Stimulated activated naive B cell treated with anti-CD40 and anti-IgM and Interleukin-4, amounts not matched to agents 10 μg/mL and 1 μg/mL and 100 μg/mL, for 72 hours (primary cell): Measurements from ENCODE around the gene FILIP1.

Experiments
- ATAC-seq, 2 donors: fragments of 150-1000 bp; cut with Tn5 transposase; replicated peaks; 2 replicates each; pipeline ENCODE4 v1.10.0; 2021; ENCODE audit warnings: moderate library complexity in 1 of 2
- DNase-seq: peaks from one replicate; pipeline ENCODE4 v3.0.0; 2021
- H3K27ac Mint-ChIP-seq: one replicate; pipeline ENCODE4 v1.8.0; 2022; ENCODE audit warnings: mild to moderate bottlenecking, mixed read lengths
- H3K27me3 Mint-ChIP-seq, 2 donors: one replicate each; pipeline ENCODE4 v1.8.0; 2022; ENCODE audit warnings: mixed read lengths in 2 of 2
- H3K36me3 Mint-ChIP-seq, 2 donors: one replicate each; pipeline ENCODE4 v1.8.0; 2022; ENCODE audit warnings: mixed read lengths in 2 of 2, mild to moderate bottlenecking in 1 of 2
- H3K4me1 Mint-ChIP-seq, 2 donors: one replicate each; pipeline ENCODE4 v1.8.0; 2022; ENCODE audit warnings: mixed read lengths in 2 of 2, mild to moderate bottlenecking in 1 of 2
- H3K4me3 Mint-ChIP-seq, 2 donors: one replicate each; pipeline ENCODE4 v1.8.0; 2022; ENCODE audit warnings: mild to moderate bottlenecking in 2 of 2, mixed read lengths in 2 of 2, moderate library complexity in 1 of 2
- H3K9me3 Mint-ChIP-seq, 2 donors: one replicate each; pipeline ENCODE4 v1.8.0; 2022; ENCODE audit warnings: mixed read lengths in 2 of 2, mild to moderate bottlenecking in 1 of 2

The FILIP1 gene

DNA sequence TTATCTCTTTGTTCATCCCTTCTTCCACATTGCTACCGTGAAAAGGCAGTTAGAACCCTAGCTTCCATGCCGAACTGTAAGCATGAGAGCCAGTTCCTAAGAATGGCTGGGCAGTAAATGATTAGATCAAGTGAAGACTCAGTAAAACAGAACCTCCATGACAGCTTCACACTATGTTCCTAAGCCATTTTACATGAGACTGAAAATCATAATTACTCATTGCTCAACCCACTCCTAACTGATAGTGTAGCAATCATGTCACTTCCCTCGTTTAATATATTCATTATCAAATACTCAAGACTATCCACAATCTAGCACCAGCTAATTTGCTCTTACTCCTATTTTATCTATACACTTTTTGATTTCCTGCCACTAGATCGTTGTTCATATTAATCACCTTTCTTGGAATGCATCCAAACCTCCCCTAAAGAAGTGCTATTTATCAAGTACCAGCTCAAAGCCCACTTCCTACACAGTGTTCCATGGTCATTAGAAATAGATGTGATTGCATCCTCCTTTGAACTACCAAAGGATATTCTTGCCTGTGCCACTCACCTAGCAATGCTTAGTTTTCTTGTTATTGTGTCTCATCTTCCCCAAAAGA, 215.0 kb downstream of the FILIP1 start:
- DNase-seq (no peak), ATAC-seq (no peak)
- no peaks in the 10 kb centered on the region for H3K27me3 Mint-ChIP-seq
- peaks cover 14 to 33% of the 10 kb centered on the region in 2 donors for H3K36me3 Mint-ChIP-seq
- H3K4me1 Mint-ChIP-seq: peaks cover 31 to 66% of the 10 kb centered on the region in 2 donors
- no peak overlapping the region for H3K4me3 Mint-ChIP-seq
- H3K27ac Mint-ChIP-seq: no peak overlapping the region
- H3K9me3 Mint-ChIP-seq: no peaks in the 10 kb centered on the region

DNA sequence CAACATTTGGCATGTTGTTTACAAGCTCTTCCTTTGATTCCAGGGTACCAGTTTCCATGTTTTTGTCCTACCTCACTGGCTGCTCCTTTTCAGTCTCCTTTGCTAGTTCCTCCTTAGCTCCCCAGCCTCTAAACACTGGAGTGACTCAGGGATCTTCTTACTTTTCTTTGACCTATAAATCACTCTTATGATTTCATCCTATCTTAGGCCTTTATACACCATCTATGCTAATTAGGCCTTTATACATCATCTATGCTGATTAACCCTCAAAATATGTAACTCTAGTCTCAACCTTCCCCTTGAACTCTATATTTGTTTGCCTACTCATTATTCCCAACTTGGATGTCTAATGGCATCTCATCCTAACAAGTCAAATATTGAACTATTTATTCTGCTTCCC, 218.5 kb downstream of the FILIP1 start:
- DNase-seq: no peak
- H3K4me1 Mint-ChIP-seq: peaks cover 39 to 73% of the 10 kb centered on the region in 2 donors
- H3K27me3 Mint-ChIP-seq: no peaks in the 10 kb centered on the region
- ATAC-seq: no peak
- H3K9me3 Mint-ChIP-seq: peaks cover 0 to 3% of the 10 kb centered on the region in 2 donors
- no peak overlapping the region for H3K27ac Mint-ChIP-seq
- peaks cover 33 to 59% of the 10 kb centered on the region in 2 donors for H3K36me3 Mint-ChIP-seq
- no peak overlapping the region for H3K4me3 Mint-ChIP-seq

DNA sequence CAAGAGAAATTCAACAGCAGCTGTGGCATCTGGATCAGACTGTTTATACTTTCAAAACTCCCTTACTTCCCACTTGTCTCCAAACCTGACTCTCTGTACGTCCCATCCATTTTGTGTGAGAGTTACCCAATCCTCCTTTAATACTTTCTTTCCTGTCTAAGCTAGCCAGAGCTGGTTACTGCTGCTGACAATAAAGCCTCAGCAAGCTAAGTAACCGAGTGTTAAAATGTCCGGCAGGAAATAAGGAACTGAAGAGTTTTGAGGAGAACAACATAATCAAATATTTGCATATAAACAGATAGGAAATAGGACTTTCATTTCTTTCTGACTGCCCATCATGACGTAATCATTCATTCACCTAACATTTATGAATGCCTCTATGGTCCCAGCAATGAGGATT, 220.6 kb downstream of the FILIP1 start:
- peak; percentile 36 to 46 for ATAC-seq
- no peaks in the 10 kb centered on the region for H3K27me3 Mint-ChIP-seq
- no peak for DNase-seq
- H3K4me3 Mint-ChIP-seq: peak overlapping the region in 1 of 2 donors; percentile 36
- H3K4me1 Mint-ChIP-seq: peaks cover 38 to 62% of the 10 kb centered on the region in 2 donors
- peaks cover 32 to 54% of the 10 kb centered on the region in 2 donors for H3K36me3 Mint-ChIP-seq
- peaks cover 0 to 3% of the 10 kb centered on the region in 2 donors for H3K9me3 Mint-ChIP-seq
- H3K27ac Mint-ChIP-seq: peak overlapping the region; percentile 47

DNA sequence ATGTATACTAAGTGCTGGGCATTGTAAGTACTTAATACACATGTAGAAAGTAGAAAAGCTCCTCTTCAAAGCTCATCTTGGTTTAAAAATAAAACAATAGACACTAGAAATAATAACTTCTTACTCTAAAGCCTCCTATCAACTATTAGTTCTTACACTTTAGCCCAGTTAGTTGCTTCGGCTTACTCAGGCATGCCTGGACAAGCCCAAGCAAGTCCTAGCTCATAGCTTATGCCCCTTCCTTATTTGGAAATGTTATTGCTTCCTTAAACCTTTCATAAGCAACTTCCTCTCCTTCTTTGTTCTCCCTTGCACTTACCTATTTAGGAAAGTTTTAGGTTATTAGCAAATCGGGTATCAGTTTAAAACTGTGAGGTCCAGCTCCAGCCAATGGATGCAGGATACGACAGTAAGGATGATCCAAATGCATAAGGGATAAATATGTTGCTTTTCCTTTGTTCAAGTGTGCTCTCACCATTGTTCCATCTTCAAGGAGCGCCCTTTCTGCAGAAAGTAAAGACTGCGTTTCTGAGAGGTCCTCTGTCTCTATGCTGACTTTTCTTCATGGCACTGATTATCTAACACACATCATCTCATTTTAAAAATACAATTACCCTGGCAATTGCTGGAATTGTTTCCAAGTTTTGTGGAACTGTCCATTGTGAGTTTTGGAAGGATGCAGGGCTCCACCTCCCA, 221.3 kb downstream of the FILIP1 start:
- DNase-seq: no peak
- H3K4me3 Mint-ChIP-seq: no peak overlapping the region
- H3K27ac Mint-ChIP-seq: peak overlapping the region; percentile 47
- peaks cover 32 to 54% of the 10 kb centered on the region in 2 donors for H3K36me3 Mint-ChIP-seq
- peaks cover 40 to 62% of the 10 kb centered on the region in 2 donors for H3K4me1 Mint-ChIP-seq
- no peak for ATAC-seq
- H3K27me3 Mint-ChIP-seq: no peaks in the 10 kb centered on the region
- peaks cover 0 to 3% of the 10 kb centered on the region in 2 donors for H3K9me3 Mint-ChIP-seq

DNA sequence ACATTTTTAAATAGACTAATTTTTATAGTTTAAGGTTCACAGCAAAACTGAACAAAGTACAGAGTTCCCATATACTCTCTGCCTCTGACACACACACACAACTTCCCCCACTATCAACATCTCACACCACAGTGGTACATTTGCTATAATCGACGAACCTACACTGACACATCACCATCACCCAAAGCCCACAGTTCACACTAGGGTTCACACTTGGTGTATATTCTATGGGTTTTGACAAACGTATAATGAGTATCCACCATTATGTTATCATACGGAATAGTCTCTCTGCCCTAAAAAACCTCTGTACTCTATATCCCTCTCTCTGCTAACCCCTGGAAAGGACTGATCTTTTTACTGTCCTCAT, 224.6 kb downstream of the FILIP1 start:
- H3K27me3 Mint-ChIP-seq: no peaks in the 10 kb centered on the region
- ATAC-seq: no peak
- DNase-seq: no peak
- peaks cover 24 to 30% of the 10 kb centered on the region in 2 donors for H3K4me1 Mint-ChIP-seq
- peaks cover 0 to 3% of the 10 kb centered on the region in 2 donors for H3K9me3 Mint-ChIP-seq
- no peak overlapping the region for H3K4me3 Mint-ChIP-seq
- no peak overlapping the region for H3K27ac Mint-ChIP-seq
- peaks cover 21 to 31% of the 10 kb centered on the region in 2 donors for H3K36me3 Mint-ChIP-seq

DNA sequence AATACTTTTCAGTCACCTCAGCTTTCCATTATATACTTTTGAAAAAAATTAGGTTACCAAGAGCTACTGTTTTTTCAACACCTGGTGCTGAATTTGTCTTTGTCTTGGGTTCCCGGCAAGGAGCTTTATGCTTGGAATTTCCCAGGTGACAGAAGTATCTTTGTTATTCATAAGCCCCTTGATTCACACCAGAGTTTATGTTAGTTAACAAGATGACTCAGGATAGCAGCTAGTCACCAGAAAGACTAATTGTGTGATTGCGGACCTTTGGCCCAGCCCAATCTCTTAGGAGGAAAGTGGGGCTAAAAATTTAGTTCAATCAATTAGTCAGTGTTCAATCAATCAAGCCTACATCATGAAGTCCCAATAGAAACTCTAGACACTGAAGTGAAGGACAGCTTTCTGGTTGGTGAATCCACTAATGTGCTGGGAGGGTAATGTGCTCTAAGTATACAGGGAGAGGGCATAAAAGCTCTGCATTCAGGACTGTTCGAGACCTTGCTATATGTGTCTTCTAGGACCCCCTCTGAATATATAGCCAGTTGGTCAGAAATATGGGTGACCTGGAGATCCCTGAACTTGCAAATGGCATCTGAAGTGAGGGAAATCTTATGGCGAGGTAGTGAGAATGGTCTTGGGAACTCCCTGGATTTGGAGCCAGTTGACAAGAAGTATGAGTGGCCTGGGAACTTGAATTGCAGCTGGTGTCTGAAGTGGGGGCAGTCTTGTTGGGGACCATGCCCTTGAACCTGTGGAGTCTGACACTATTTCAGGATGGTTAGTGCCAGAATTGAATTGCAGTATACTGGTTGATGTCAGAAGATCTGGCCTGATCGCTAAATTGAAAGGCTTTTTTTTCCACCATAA, 225.2 kb downstream of the FILIP1 start:
- Mint-ChIP-seq H3K36me3 (peaks cover 21 to 28% of the 10 kb centered on the region in 2 donors), H3K9me3 (peaks cover 0 to 3% of the 10 kb centered on the region in 2 donors), H3K27ac (no peak overlapping the region), H3K4me3 (no peak overlapping the region), H3K27me3 (no peaks in the 10 kb centered on the region), H3K4me1 (peaks cover 20 to 26% of the 10 kb centered on the region in 2 donors)
- DNase-seq (no peak), ATAC-seq (no peak)

DNA sequence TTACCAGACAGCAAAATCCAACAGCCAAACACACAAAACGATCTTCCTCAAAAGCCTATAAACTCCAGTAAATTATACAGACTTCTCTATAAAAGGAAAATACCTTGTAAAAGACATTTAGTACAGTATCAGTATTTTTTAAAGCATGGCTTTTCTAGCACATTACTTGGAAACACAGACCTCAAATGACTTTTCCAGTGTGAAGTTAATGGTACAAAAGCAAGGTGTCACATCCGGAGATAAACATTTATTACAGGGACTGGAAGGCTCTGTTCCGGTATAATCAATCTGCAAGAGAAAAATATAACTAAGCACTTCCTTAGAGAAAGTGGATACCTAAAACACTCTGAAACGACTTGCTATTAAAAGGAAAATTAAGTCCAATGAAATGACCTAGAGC, 226.1 kb downstream of the FILIP1 start:
- Mint-ChIP-seq H3K4me1 (peaks cover 12 to 18% of the 10 kb centered on the region in 2 donors), H3K36me3 (peaks cover 19 to 30% of the 10 kb centered on the region in 2 donors), H3K4me3 (no peak overlapping the region), H3K9me3 (peaks cover 0 to under 1% of the 10 kb centered on the region in 2 donors), H3K27me3 (no peaks in the 10 kb centered on the region), H3K27ac (no peak overlapping the region)
- DNase-seq (no peak), ATAC-seq (no peak)

DNA sequence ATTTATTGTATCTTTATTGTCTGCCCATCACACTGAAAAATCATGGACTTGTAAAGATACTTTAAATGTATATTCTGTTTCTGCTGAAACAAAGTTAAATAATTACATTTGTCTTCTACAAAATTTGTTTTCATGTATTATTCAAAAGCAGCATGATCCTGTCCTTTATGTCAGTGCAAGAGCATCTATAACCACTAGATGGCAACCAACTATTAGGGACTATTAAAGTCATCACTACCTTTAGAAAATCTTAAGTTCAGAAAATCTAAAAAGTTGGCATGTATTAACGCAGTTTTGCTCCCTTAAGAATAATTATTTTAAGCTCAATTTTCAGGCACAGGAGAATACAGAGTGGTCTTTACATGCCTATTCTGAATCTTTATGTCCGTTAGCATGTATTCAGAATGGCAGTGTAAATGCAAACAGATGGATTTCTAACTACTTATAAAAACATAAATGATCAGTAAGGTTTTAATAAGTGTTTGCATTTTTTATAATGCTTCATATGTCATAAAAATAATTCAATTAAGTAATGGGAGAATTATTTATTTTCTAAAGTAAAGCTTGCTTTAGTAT, 226.8 kb downstream of the FILIP1 start:
- peaks cover 11 to 14% of the 10 kb centered on the region in 2 donors for H3K4me1 Mint-ChIP-seq
- H3K27ac Mint-ChIP-seq: no peak overlapping the region
- no peaks in the 10 kb centered on the region for H3K9me3 Mint-ChIP-seq
- ATAC-seq: peak; percentile 69 to 72
- peaks cover 15 to 23% of the 10 kb centered on the region in 2 donors for H3K36me3 Mint-ChIP-seq
- no peaks in the 10 kb centered on the region for H3K27me3 Mint-ChIP-seq
- no peak overlapping the region for H3K4me3 Mint-ChIP-seq
- no peak for DNase-seq

DNA sequence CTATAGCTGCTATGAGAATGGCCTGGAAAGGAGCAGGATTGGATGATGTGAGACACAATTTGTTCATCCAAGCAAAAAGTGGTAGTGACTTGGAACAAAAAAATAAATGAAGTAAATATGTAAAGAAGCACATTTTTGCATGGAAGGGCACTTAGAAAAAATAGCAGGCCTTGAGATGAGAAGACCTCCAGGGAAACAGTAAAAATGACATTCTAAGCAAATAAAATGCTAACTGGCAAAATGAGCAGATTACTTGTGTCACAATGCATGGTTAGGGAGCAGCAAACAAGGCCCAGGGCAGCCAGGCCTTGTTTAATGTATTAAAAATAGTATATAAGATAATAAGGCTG, 230.2 kb downstream of the FILIP1 start:
- DNase-seq (no peak), ATAC-seq (no peak)
- H3K36me3 Mint-ChIP-seq: peaks cover 13 to 15% of the 10 kb centered on the region in 2 donors

DNA sequence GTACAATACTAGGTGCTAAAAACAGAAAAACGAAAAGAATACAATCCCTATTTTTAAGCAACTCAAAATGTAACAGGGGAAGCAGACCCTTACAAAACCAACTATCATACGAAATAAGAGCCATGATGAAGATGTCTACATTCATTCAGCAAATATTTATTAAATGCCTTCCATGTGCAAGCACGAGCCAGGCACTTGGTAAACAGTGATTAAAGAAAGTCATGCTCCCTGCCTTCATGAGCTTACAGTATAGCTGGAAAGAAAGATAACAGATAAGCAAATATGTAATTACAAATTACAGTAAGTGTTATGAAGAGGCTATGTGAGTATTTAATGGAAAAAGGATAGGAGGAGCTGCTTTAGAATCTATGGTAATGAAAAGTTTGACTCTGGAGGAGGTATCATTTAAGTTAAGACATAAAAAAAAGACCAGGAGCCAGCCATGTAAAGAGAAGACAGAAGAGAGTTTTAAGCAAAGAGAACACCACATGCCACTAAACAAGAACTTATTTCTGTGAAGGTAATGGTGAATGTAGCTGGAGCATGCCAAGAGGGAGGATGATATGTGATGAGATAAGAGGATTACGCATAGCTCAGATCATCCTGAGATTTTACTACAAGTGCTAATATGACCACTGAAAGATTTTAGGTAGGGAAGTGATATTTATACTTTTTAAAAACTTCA, 230.7 kb downstream of the FILIP1 start:
- H3K27me3 Mint-ChIP-seq: no peaks in the 10 kb centered on the region
- H3K4me3 Mint-ChIP-seq: no peak overlapping the region
- peaks cover 0 to 2% of the 10 kb centered on the region in 2 donors for H3K4me1 Mint-ChIP-seq
- H3K36me3 Mint-ChIP-seq: peaks cover 14 to 16% of the 10 kb centered on the region in 2 donors
- no peak overlapping the region for H3K27ac Mint-ChIP-seq
- DNase-seq (no peak), ATAC-seq (no peak)
- no peaks in the 10 kb centered on the region for H3K9me3 Mint-ChIP-seq

More for the DNA sequence above, 230.2 kb downstream of the FILIP1 start:
- H3K4me1 Mint-ChIP-seq: peaks cover 4% of the 10 kb centered on the region in 2 donors
- no peak overlapping the region for H3K4me3 Mint-ChIP-seq
- no peaks in the 10 kb centered on the region for H3K27me3 Mint-ChIP-seq
- H3K27ac Mint-ChIP-seq: no peak overlapping the region
- H3K9me3 Mint-ChIP-seq: no peaks in the 10 kb centered on the region

DNA sequence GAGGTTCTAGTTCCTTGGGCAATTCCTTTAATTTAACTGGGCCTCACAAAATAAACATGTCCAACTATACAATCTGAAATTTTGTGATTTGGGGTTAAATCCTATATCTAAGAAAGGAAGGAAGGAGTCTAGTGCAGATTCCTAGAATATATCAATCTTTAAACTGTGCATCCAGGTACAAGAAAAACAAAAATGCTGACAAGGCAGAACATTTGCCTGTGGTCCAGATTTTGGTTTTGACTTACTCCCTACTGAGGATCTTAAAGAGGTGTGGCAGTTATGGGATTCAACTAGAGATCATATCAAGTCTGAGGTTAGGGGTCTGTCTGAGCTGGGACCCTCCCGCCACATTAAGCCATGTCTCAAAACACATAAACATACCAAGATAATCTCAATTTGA, 232.3 kb downstream of the FILIP1 start:
- no peak for ATAC-seq
- Mint-ChIP-seq H3K4me1 (no peaks in the 10 kb centered on the region), H3K4me3 (no peak overlapping the region), H3K27ac (no peak overlapping the region), H3K36me3 (peaks cover 25% of the 10 kb centered on the region in 2 donors), H3K27me3 (no peaks in the 10 kb centered on the region), H3K9me3 (no peaks in the 10 kb centered on the region)
- no peak for DNase-seq

DNA sequence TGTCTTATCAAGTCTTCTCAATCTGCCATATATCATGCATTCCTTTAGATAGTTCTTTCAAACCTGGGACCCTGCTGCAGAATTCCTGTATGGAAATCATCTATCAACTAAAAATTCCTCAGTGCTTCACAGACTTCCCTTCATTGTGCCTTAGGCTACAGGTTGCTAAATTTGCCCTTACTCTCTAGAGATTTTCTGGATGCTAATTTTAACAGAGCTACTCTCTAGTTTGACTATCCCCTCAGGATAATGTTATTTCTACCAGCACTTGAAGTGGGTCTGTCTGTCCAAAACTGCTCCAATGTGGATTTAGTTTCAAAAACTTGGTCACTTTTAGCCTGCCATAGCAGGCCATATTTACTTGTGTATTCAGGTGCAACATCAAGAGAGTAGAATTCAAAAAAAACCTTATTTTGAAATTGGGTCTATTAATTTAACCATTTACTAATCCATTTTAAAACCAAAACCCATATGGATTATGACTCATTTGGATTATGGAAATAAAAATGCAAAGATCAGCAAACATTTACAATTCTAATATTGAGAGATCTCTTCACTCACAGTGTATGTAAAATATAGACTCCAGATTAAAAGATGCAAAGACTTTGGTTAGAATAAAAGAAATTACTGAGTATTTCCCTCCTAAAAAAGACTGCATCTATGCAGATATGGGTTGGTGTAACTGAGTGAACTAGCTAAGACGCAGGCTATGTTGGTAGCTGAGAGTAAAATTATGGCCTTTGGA, 236.1 kb downstream of the FILIP1 start:
- H3K27me3 Mint-ChIP-seq: no peaks in the 10 kb centered on the region
- peaks cover 23 to 33% of the 10 kb centered on the region in 2 donors for H3K36me3 Mint-ChIP-seq
- H3K4me1 Mint-ChIP-seq: no peaks in the 10 kb centered on the region
- DNase-seq: no peak
- H3K9me3 Mint-ChIP-seq: no peaks in the 10 kb centered on the region
- ATAC-seq: no peak
- H3K27ac Mint-ChIP-seq: no peak overlapping the region
- H3K4me3 Mint-ChIP-seq: no peak overlapping the region

DNA sequence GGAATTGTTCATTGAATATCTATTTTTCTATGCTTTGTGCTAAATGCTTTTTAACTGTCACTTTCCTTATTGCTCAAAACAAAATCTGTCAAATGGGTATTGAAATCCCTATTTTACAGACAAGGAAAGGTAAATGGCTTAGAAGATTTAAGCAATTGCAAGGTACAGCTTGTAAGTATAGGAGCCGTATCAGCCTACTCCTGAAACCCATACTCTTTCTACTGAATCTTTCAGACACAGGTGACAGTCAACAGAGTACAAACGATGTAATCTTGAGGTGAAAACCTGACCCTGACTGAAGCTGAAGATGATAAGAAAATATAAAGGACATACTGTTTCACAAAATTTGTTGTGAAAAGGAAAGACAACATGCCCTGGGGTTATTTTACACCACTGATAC, 243.0 kb downstream of the FILIP1 start:
- no peak overlapping the region for H3K4me3 Mint-ChIP-seq
- H3K36me3 Mint-ChIP-seq: peaks cover 11 to 17% of the 10 kb centered on the region in 2 donors
- no peaks in the 10 kb centered on the region for H3K4me1 Mint-ChIP-seq
- H3K27me3 Mint-ChIP-seq: peaks cover 13 to 14% of the 10 kb centered on the region in 2 donors
- no peak overlapping the region for H3K27ac Mint-ChIP-seq
- no peaks in the 10 kb centered on the region for H3K9me3 Mint-ChIP-seq
- DNase-seq (no peak), ATAC-seq (no peak)
